ENCODE measurements around the gene FCER2. TPM values are rescaled to one million over a fixed set of nuclear protein-coding genes. Genes with fewer than 3 reads are reported as not detected.

FCER2 gene
- total RNA-seq, 1 experiment from 2014 or later: not detected

DNA sequence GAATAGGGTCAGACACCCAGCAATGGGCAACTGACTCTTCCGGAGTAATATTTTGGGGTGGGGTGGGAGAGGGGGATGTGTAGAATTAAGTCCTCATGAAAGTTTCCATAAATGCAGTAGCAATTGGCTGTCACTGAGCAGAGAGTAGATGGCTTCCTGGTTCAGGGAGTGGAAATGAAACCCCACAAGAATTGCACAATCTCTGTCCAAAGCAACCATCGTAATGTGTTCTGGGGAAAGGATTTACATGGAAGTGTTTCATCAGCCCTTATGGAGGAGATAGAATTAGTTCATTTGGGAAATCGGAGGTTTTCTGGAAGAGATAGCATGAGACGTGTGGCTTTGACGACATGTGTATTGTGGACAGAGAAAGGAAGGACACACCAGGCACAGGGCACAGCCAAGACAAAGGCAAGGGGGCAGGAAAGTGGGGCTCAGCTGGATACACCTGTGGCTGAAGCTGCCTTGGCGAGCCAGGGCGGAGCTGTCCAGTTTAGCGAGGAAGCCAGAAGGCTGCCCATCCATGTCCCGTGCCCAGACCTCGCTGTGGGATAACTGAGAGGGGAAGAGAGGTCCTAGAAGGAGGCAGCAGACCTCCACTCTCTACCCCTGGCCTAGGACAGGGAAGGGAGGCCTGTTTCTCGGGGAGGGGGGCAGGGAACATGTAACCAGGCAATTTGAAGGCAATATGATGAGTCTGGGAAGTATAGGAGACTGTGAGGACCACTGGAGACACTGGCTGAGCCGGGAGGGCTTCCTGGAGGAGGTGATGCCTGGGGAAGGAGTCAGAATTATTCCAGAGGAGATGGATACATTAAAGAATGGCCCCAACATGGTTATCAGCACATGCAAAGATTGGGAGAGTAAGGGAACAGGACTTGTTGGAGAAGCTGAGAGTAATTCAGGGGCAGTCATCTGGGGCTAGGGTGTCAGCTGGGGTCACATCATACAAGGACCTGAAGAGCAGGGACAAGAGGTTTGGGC, 32.6 kb upstream of the FCER2 start:
- DNase-seq (ENCODE audit: extremely low read depth, low read depth): no peak

- no peak for DNase-seq (ENCODE audit: extremely low read depth, low read depth)
Measured at GRCh38 chr19:7733376-7733775, 31.4 kb upstream of the FCER2 start.

DNA sequence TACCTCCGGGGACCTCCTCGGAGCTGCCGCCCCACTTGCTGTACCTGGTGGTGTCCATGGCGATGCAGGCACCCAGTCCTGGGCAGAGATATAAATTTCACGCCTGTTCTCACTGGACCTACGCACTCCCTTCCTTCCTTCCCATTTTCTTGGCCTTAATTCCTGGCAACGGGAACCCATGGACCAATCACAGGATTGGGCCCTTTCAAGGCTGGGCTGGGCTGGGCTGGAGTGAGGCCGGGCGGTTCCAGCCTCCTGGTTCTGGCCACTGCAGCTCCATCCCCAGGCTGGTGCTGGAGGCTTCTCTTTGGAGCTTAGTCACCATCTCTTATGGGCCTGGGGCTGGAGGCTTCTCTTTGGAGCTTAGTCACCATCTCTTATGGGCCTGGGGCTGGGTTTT, 30.1 kb upstream of the FCER2 start, which contains the start of gene CLEC4G:
TSS of gene CLEC4G (minus strand) at position 66 of the 400 bp plus-strand sequence. CDS start at position 58, 8 bp downstream.
- no peak for DNase-seq (ENCODE audit: extremely low read depth, low read depth)

GRCh38 chr19:7731615-7732014, 29.7 kb upstream of the FCER2 start:
- DNase-seq (ENCODE audit: extremely low read depth, low read depth): no peak

DNA sequence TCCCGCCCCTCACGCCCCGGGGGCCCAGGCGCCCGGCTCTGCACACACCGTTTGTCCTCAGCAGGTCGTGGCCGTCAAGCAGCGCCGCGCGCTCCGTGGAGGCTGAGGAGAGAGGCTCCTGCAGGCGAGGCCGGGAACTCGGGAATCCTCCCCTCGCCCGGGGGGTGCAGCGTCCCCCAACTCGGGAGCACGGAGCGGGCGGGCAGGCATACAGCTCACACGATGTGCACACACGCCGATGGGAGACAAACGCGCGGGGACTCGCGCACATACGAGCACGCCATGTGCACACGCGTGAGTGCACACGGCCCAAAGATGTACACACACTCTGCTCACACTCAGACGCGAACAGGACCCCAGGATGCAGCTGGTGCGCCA, 29.3 kb upstream of the FCER2 start:
- DNase-seq (ENCODE audit: extremely low read depth, low read depth): no peak

- no peak for DNase-seq (ENCODE audit: extremely low read depth, low read depth)
Measured at GRCh38 chr19:7730286-7731217, 28.6 kb upstream of the FCER2 start.

- no peak for DNase-seq (ENCODE audit: extremely low read depth, low read depth)
Measured at GRCh38 chr19:7729831-7730285, 27.9 kb upstream of the FCER2 start.

GRCh38 chr19:7729211-7729610, 27.3 kb upstream of the FCER2 start:
- DNase-seq (ENCODE audit: extremely low read depth, low read depth): no peak

GRCh38 chr19:7725791-7726190, 23.9 kb upstream of the FCER2 start:
- no peak for DNase-seq (ENCODE audit: extremely low read depth, low read depth)

GRCh38 chr19:7722231-7722651, 20.3 kb upstream of the FCER2 start:
- DNase-seq (ENCODE audit: extremely low read depth, low read depth): no peak

GRCh38 chr19:7720351-7720750, 18.4 kb upstream of the FCER2 start:
- no peak for DNase-seq (ENCODE audit: extremely low read depth, low read depth)

- DNase-seq (ENCODE audit: extremely low read depth, low read depth): no peak
Measured at GRCh38 chr19:7718668-7719067, 16.7 kb upstream of the FCER2 start.

GRCh38 chr19:7716762-7717161, 14.8 kb upstream of the FCER2 start:
- DNase-seq (ENCODE audit: extremely low read depth, low read depth): no peak

GRCh38 chr19:7715671-7716070, 13.7 kb upstream of the FCER2 start:
- no peak for DNase-seq (ENCODE audit: extremely low read depth, low read depth)

- no peak for DNase-seq (ENCODE audit: extremely low read depth, low read depth)
Measured at GRCh38 chr19:7710616-7711015, 8.7 kb upstream of the FCER2 start.

- DNase-seq (ENCODE audit: extremely low read depth, low read depth): no peak
Measured at GRCh38 chr19:7709932-7710460, 8.1 kb upstream of the FCER2 start.

GRCh38 chr19:7706955-7707456, 5.1 kb upstream of the FCER2 start:
- no peak for DNase-seq (ENCODE audit: extremely low read depth, low read depth)

GRCh38 chr19:7706188-7706954, 4.4 kb upstream of the FCER2 start:
- DNase-seq (ENCODE audit: extremely low read depth, low read depth): no peak

DNA sequence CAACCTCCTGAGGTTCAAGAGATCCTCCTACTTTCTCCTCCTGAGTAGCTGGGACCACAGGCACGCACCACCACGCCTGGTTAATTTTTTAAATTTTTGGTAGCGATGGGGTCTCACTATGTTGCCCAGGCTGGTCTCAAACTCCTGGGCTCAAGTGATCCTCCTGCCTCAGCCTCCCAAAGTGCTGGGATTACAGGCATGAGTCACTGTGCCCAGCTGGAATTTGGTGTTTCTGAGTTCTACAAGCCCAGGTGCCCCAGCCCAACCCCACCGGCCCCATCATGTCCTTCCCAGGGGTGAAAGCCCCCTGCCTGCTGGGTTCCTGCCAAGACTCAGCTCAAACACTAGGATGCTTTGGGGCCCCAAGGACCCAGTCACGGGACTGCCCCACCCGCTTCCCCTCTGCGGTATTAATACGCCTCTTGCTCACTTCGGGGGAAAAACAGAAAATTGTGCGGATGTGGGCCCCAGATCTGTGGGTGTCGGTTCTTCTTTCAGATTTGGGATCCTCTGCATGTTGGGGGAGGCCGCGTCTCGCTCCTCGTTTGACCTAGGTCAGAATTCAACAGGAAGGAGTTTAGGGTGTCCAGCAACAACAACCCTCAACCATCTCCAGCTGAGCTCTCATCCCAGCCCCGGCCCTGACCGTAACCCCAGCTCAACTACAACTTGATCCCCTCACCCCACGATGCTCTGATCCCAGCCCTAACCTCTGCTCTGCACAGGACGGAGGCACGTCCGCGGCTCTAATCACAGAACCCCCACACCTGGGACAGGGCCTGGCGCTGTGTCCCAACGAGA, 3.7 kb upstream of the FCER2 start:
- DNase-seq (ENCODE audit: extremely low read depth, low read depth): no peak

Measured in NCI-H460 (cell line).